Activated CD8-positive, alpha-beta memory T cell treated with anti-CD3 and anti-CD28 coated beads for 36 hours (primary cell): ENCODE measurements around the gene AGXT2. TPM values are rescaled to one million over a fixed set of nuclear protein-coding genes. Genes with fewer than 3 reads are reported as not detected.
"Not testable (repeated sequence)": the region's sequence is repeated elsewhere in the genome, so short reads cannot be mapped to it uniquely, and the experiment has no call there.

Source experiments
- CTCF ChIA-PET: fragments of 350-600 bp; sonication (Branson Sonifier 250); formaldehyde crosslinking; loops from one replicate; lab custom pipeline; 2021; ENCODE audit warnings: antibody characterized with exemption; lab: Charles Lee
- POLR2A ChIA-PET: fragments of 350-600 bp; sonication (Branson Sonifier 250); formaldehyde crosslinking; loops from one replicate; lab custom pipeline; 2021; ENCODE audit warnings: antibody characterized with exemption; lab: Charles Lee
- total RNA-seq, 2 experiments: library from RNA; stranded (reverse); gene quantifications; one replicate each; pipeline ENCODE4 v1.2.3, GENCODE V29; 2021

Gene AGXT2
- total RNA-seq, 2 experiments from 2014 or later = not detected

DNA sequence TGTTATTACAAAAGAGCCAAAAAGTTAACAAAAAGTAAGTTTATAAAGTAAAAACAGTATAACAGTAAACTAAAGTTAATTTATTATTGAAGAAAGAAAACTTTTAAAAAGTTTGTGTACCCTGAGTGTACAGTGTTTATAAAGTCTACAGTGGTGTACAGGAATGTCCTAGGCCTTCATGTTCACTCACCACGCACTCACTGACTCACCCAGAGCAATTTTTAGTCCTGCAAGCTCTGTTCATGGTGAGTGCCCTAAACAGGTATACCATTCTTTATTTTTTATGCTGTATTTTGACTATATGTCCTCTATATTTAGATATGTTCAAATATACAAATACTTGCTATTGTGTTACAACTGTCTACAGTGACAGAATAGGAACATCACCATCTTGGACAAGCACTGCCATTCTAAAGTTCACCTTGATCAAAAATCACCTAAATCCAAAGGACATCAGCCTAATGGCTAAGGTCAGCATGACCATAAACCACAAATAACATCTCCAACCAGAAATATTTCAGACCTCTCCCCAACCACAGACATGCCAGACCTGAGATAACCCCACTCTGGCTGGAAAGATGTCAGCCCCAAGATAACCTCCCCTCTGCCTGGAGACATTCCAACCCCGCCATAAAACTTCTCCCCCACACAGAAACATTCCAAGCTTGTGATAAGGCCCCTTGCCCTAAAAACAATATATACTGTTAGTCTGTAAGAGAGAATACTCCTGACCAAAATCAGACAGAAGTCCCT lies 56.1 kb downstream of the AGXT2 start:
- CTCF ChIA-PET = no interaction called here
- POLR2A ChIA-PET = no interaction called here

DNA sequence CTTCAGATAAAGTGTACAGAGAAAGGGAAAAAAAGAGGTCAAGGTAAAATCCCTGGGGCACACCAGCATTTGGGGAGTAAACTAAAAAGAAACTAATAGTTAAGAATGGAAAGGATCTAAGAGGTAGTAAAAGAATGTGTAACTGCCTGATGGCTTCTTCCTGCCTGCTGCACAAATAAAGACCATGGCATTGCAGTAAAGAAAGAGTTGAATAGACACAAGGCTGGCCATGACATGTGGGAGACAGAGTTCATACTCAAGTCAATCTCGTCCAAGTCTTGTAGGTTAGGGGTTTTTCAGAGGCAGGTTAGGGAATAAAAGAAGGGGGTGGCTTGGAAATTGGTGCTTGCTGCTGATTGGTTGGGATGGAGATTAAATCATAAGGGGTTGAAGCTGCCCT lies 60.8 kb downstream of the AGXT2 start:
- ChIA-PET POLR2A (no interaction called here), CTCF (interaction anchor here (1.4 to 1.5 kb wide), 2 partner anchors 17 to 26 kb away, joined by 3 to 4 read pairs; no protein-coding TSS in a partner anchor)

DNA sequence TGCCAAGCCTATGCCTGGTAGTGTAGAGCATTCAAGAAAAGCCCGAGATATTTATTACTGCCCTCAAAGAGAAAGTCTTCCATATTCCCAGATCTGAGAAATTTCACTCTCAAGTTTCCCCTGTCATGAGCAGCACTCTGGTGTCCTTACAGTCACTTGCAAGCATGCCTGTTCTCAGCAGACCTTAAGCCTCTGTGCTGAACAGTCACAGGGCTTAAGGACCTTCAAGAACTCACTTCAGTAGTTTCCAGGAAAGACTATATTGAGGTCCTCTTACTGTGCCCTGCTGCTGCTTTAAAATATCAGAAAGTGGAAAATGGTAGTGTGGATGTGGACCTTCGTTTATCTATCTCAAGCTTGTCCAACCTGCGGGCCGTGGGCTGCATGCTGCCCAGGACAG lies 64.9 kb downstream of the AGXT2 start:
- CTCF ChIA-PET = no interaction called here
- POLR2A ChIA-PET = interaction anchor here (0.6 kb wide), 1 partner anchor 306 kb away, joined by 4 read pairs; no protein-coding TSS in a partner anchor

DNA sequence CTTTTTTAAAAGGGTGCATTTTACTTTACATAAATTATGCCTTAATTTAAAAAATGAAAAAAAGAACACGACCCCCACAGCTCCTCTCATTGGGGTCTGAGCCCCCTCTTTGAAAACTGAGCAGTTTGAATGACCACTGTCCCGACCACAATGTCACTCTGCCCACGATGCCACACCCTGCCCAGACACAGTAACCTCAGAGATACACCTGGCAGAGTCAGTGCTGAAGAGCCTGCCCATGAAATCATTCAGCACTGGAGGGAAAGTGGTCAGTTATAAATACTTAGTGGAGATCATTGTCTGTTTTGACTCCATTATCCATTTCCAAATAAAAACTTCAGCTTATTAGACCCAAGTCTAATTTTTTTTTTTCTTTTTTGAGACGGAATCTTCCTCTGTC lies 69.1 kb downstream of the AGXT2 start:
- ChIA-PET CTCF (no interaction called here), POLR2A (no interaction called here)

DNA sequence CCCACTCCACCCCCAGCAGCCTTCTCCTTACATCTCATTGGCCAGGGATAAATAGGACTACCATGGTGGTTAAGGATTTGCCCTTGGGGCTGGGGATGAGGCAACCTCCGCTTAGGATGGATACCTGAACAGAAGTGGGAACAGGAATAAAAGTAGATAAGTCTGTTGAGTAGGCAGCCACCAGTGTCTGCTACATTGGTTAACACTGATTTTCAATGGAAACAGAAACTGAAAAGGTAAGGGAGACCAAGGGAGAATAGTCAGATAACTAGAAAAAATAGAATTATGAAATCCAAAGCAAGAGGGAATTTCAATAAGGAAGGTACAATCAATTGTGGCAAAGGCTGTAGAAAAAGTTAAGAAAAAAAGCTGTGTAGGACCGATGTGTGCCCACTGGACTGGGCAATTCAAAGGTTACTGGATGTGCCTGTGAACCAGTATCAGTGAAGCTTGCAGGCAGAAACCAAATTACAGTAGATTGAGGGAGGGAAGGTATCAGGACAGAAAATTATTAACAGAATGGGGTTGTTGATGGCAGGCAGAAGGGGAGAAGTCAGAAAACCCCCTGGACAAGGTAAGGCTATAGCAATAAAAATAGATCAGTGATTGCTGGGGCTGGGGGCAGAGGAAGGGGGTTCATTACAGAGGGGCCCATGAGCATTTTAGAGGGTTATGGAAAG lies 69.7 kb downstream of the AGXT2 start:
- ChIA-PET POLR2A (no interaction called here), CTCF (no interaction called here)

DNA sequence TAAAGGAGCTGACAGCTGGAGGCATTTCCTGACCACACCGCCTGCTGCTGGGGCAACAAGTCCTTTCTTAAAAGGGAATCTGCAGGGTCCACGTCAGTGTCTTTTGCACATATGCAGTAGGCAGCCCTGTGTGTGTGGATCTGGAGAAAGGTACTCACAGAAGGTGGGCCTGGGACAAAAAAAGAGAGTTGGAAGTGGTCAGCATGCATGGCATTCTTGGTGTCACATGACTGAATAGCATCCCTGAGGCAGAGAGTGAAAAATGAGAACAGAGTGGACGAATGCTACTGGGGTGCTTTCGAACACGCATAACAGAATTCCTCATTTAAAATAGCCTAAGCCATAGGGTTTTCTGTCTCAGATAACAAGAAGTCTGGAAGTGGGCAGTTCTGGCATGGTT lies 71.4 kb downstream of the AGXT2 start:
- POLR2A ChIA-PET = no interaction called here
- CTCF ChIA-PET = no interaction called here

DNA sequence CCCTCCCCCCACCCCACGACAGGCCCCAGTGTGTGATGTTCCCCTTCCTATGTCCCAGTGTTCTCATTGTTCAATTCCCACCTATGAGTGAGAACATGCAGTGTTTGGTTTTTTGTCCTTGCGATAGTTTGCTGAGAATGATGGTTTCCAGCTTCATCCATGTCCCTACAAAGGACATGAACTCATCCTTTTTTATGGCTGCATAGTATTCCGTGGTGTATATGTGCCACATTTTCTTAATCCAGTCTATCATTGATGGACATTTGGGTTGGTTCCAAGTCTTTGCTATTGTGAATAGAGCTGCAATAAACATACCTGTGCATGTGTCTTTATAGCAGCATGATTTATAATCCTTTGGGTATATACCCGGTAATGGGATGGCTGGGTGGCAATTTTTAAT lies 76.1 kb downstream of the AGXT2 start:
- POLR2A ChIA-PET, CTCF ChIA-PET: not testable (repeated sequence)

- ChIA-PET CTCF (no interaction called here), POLR2A (no interaction called here)
These were observed 77.2 kb downstream of the AGXT2 start for GRCh38 chr5:34970552-34970951.

DNA sequence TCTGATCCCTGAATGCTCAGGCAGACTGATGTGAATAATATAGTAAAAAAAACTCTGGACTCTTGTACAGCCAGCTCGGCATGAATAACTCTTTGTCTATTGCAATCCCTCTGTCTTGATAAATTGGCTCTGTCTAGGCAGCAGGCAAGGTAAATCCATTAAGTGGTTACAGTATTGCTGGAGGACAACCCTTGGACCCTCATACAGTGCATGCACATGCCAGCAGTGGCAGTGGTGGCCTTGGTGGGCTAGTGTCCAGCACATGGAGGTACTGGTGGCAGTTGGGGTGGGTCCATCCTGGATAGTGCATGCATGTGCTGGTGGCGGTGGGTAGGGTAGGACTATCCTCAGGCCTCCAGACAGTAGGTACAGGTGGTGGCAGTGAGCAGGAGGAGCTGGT lies 79.5 kb downstream of the AGXT2 start:
- CTCF ChIA-PET = no interaction called here
- POLR2A ChIA-PET = no interaction called here

GRCh38 chr5:34967540-34967939 lies 80.2 kb downstream of the AGXT2 start:
- ChIA-PET POLR2A (interaction anchor here (0.6 kb wide), 1 partner anchor 33 kb away, joined by 5 read pairs; no protein-coding TSS in a partner anchor), CTCF (no interaction called here)

DNA sequence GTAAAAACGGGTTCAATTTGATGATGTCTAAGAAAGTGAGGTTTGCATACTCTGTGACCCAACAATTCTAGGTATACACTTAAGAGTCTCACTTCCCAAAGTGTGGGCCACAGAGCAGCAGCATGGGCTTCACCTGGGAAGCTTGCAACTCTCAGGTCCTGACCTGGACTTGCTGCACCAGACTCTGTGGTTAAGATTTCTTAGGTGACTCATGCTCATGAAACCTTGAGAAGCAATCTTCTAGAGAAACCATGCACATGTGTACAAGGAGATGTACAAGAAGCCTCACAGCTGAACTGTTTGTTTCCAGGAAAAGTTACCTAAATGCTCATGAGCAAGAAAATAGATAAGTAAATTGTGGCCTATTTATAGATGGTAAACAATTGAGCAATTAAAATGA lies 88.4 kb downstream of the AGXT2 start:
- ChIA-PET POLR2A (no interaction called here), CTCF (no interaction called here)

GRCh38 chr5:34957857-34958690 lies 89.7 kb downstream of the AGXT2 start:
- ChIA-PET CTCF (no interaction called here), POLR2A (no interaction called here)

- ChIA-PET CTCF (no interaction called here), POLR2A (no interaction called here)
These were observed 90.4 kb downstream of the AGXT2 start for GRCh38 chr5:34957321-34957720.

Other genes with a start within 250 kb of the AGXT2 start
- gene TTC23L, start 208.8 kb downstream of the AGXT2 start, total RNA-seq = under 1 TPM; 0.25 to 0.57 TPM
- 10 to 100 TPM; 48.2 to 49.0 TPM for gene RAD1, start 132.4 kb downstream of the AGXT2 start, total RNA-seq
- 100 to 1,000 TPM; 106 to 111 TPM for gene BRIX1, start 132.2 kb downstream of the AGXT2 start, total RNA-seq
- gene DNAJC21, start 118.4 kb downstream of the AGXT2 start, total RNA-seq = 10 to 100 TPM; 59.6 to 61.7 TPM
- gene PRLR, start 182.5 kb upstream of the AGXT2 start, total RNA-seq = not detected